ENCODE measurements around the gene SDF4.

GRCh38 chr1:1274299-1274930, 42.6 kb upstream of the SDF4 start:
- TF ChIP-seq POLR2A (IDR thresholded peaks at IDR 0.05) (no peak), POLR2AphosphoS5 (IDR thresholded peaks at IDR 0.05) (no peak), CTCF (IDR thresholded peaks at IDR 0.05) (no peak)

Data from sigmoid colon (tissue), 4 donors.